8988T (cell line): ENCODE measurements around the gene NCKAP5.
"Not testable (repeated sequence)": the region's sequence is repeated elsewhere in the genome, so short reads cannot be mapped to it uniquely, and the experiment has no call there.

Source experiments
- DNase-seq: peaks from one replicate; pipeline ENCODE4 v3.0.0; 2011

The NCKAP5 gene

DNA sequence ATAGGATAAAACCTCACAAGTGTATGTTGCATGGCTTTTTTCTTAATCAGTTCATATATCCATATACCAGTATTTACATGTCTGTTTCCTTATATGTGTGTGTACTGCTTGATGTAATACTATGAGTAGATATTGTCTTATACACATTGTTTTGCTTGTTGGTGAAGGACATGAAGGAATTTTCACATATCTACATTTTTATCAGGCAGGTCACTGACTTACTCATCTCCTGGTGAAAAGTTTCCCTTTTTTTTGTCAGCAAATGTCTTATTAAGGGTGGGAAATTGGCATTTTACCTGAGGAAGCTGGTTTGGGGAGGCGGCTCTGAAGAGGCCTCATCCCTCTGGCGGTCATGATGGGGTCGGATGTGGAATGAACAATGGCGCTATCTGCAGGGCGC, 836.8 kb downstream of the NCKAP5 start:
- DNase-seq = no peak

- DNase-seq = no peak
These were observed 837.7 kb downstream of the NCKAP5 start for GRCh38 chr2:132730611-132731010.

DNA sequence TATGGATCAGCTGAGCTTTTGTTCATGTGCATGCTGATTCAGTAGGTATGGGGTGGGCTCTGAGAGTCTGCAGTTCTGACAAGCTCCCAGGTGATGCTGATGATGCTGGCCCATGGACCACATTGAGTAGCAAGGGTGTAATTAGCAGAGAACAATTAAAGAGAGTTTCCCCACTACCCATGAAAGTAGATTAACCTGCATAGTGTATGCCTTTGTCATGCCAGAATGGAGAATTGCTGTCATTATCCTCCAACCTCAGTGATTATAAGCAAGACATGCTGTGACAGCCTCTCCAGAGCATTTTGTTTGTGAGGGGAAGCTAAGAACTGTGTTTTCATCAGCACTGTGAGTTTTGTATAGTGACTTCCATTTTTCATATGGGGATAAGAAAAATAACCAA, 838.7 kb downstream of the NCKAP5 start:
- DNase-seq = no peak

- DNase-seq = no peak
These were observed 842.1 kb downstream of the NCKAP5 start for GRCh38 chr2:132726155-132726554.

DNA sequence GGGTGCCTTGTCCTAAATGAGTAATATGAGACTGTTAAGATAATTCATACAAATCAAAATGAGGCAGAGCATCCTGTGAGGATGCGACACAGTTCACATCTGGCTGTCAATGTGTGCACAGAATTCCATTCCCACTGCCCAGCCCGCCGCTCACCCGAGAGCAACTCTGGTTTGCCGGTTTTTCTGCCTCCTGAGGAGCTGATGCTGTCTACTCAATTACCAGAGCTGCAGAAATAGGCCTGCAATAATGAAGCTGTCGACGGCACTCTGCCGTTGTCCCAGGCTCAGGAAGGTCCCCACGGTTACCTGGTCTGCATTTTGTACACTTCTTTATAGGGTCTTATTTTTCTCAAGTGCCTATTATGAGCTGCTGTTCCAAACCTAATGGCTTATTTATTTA, 842.5 kb downstream of the NCKAP5 start:
- no peak for DNase-seq

DNA sequence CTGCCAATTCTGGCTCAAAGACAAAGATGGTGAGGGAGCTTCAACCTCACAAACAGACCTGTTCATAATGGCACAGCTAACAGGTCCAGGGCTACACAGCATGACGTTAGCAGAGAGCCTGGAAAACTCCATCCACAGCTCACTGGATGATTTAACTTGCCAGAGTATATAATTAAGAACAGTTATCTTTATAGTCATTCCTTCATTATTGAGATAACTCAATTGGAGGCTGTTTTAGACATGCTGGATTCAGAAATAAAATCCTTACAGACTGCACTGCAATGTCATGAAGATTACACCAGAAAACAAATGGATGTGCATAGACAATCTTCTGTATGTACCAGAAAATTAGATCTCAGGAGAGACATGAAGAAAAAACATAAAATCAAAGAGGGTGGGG, 843.1 kb downstream of the NCKAP5 start:
- DNase-seq = no peak

DNA sequence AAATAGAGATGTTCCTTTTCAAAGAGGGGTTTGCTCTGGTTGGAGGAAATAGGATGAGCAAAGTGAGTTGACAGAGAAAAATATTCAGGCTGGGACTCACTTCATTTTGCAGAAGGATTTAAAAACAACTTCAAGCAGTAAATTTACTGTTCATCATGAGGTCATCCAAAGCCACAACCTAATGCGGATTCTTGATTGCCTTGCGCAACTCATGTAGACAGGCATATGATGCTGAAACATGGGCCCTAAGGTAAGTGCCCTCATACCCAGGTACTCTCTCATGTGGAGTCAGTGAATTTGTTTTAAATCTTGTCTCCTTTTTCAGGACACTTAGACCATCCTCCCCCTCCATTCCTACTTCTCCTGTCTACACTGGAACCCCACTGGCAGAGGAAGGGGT, 846.3 kb downstream of the NCKAP5 start:
- no peak for DNase-seq

- no peak for DNase-seq
These were observed 847.9 kb downstream of the NCKAP5 start for GRCh38 chr2:132720393-132720792.

DNA sequence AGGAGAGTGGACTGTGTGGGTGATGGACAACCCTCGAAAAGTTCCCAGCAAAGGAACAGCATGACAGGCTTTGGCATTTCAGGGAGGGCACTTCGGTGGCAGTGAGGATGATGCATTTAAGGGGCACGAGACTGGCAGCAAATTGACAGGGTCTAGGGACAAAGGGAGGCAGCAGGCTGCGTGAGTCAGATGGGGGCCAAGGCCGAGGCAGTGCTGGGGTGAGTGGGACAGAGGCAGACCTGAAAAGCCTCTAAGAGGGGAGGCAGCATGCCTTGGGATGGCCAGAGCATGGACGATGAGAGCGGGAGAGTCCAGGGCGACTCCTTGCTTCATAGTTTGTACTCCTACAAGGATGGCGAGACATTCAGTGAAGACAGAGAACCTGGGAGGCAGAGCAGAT, 848.8 kb downstream of the NCKAP5 start:
- DNase-seq = no peak

GRCh38 chr2:132716954-132717353, 851.3 kb downstream of the NCKAP5 start:
- no peak for DNase-seq

DNA sequence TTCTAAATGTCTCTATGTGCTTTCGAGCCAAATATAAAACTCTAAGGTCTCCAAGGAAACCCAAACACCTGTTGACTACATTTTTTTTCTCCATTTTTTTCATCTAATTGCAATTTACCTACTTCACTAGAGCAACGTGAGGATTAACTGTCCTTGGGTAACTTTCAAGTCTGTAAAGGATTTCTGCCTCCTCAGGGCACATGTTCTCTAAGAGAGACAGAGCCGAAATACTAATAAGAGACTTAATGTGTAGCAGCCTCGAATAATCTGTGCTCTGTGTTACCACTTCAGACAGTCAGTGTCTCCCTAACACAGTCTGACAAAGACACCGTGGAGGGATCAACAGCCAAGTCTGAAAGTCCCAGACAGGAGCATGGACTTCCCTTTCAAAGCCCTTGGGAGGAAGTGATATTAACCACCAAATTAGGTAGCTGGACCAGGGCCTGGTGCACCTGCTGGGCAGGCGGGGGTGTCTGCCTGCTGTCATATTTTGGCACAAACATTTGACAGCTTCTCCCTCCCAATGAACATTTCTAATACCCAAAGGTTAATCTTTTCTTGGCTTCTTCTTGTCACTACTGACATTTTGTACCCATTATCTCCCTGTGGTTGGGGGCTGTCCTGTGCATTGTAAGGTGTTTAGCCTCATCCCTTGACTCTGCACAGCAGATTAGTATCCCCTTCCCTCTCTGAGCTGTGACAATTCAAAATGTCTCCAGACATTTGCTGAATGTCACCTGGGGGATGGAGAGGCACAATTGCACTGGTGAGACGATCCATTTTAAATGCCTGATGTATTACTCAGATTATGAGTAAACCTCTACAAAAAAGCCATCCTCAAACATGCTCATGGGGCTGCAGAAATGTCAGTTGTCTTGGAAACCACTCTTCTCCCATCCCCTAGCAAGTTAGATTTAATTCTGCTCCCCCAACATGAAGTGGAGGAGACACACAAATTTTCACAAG, 852.6 kb downstream of the NCKAP5 start:
- DNase-seq = no peak

DNA sequence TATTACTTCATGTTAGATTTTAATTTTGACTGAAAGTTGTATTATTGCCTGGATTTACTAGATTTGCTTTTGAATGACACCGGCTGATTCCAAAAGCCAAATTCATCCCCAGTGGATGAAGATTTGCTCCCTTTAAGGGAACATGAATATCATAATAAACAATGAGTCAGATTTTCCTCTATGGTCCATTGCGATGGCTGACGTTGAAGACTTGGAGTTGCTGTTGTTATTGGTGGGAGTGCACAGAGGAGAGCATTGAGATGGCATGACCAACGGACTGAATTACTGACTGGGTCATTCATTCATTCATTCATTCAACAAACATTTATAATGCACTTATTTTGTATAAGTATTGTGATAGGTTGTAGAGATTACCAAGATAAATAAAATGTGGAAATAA, 864.9 kb downstream of the NCKAP5 start:
- no peak for DNase-seq

GRCh38 chr2:132701810-132702209, 866.5 kb downstream of the NCKAP5 start:
- no peak for DNase-seq

GRCh38 chr2:132699802-132700201, 868.5 kb downstream of the NCKAP5 start:
- DNase-seq = not testable (repeated sequence)

GRCh38 chr2:132698347-132698746, 869.9 kb downstream of the NCKAP5 start:
- not testable (repeated sequence) for DNase-seq

DNA sequence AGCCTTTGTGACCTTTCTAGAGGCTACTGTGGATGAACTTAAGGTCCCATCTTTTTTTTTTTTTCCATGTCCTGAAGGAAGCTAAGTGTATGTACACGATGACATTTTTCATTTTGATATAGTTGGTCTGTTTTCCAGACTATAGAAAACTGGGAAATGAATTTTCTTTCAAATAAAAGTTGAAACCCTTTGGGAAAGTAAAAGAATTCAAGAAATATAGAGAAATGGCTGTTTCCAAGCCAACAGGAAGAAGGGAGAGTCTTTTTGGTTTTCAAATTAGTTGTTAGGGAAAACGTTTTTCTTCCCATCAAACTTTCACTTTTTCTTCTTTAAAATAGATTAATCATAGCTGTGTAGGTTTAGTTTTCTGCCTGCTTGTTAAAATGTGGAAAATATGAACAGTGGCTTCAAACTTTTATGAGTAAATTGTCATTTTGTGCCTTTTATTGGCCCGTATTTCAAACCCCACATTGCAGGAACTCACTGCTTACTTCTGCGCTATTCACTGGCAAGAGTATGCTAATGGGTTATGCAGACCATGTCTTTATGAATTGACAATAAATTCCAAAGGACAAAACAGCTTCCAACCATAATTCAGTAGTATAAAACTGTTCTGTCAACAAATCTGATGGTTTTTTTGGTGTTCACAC, 870.6 kb downstream of the NCKAP5 start:
- DNase-seq = no peak

DNA sequence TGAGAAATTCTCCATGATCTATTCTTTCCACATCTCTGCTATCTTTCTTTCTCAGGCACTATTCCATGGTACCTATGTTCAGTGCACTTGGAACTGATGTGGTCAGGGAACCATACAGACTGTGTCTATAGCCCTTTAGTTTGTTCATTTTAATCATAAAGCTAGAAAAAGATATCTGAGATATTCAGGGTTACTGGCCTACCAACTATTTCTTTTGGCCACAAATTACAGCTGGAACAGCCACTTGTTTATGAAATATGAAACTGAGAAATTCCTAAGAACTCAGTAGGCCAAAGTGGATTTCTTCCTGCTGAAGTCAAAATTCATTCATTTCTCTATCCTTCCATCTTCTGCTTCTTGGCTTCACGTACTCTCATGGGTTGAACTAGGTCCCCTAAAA, 875.4 kb downstream of the NCKAP5 start:
- no peak for DNase-seq

GRCh38 chr2:132691556-132691955, 876.7 kb downstream of the NCKAP5 start:
- DNase-seq = no peak

GRCh38 chr2:132690664-132691303, 877.5 kb downstream of the NCKAP5 start:
- DNase-seq = no peak

GRCh38 chr2:132681766-132682165, 886.5 kb downstream of the NCKAP5 start:
- DNase-seq = no peak

- no peak for DNase-seq
These were observed 887.7 kb downstream of the NCKAP5 start for GRCh38 chr2:132680544-132680943.

DNA sequence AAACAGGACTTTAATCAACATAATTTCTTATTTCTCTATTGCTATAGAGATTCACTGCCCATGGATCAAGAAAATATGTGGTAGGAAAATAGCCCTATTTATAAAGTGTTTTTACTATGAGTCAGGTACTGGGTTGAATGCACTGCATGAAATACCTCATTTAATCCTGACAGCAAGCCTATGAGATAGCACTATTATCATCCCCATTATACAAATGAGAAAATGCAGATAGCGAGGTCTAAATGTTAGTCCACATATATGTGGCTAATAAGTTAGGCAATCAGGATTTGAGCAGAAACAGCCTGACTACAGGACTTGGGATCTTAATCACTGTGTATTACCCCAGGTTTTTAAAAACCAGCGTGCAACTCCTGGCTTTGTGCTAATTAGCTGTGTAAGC, 889.8 kb downstream of the NCKAP5 start:
- no peak for DNase-seq

GRCh38 chr2:132677661-132678060, 890.6 kb downstream of the NCKAP5 start:
- DNase-seq = no peak

- no peak for DNase-seq
These were observed 891.3 kb downstream of the NCKAP5 start for GRCh38 chr2:132676999-132677398.
